ENCODE data around the gene CCR2. TPM values are rescaled to one million over a fixed set of nuclear protein-coding genes. Genes with fewer than 3 reads are reported as not detected.

The CCR2 gene
- polyA plus RNA-seq, 1 experiment: not detected

- no peak for DNase-seq (ENCODE audit: low read depth)
- Histone ChIP-seq H3K36me3 (ENCODE audit: control insufficient read depth, insufficient read depth, low read length) (no peaks in the 10 kb centered on the region), H3K27me3 (ENCODE audit: control insufficient read depth, insufficient read depth, low read length) (no peaks in the 10 kb centered on the region; the same call in 1 of the 2 replicates), H3K4me3 (ENCODE audit: low read depth, low read length) (no peak overlapping the region)
- ChIA-PET CTCF (interaction anchor here (1.3 to 3.1 kb wide), 2 partner anchors 9 to 17 kb away, joined by 3 to 11 read pairs; no protein-coding TSS in a partner anchor), POLR2A (no interaction called here)
- TF ChIP-seq, protein P1, sequence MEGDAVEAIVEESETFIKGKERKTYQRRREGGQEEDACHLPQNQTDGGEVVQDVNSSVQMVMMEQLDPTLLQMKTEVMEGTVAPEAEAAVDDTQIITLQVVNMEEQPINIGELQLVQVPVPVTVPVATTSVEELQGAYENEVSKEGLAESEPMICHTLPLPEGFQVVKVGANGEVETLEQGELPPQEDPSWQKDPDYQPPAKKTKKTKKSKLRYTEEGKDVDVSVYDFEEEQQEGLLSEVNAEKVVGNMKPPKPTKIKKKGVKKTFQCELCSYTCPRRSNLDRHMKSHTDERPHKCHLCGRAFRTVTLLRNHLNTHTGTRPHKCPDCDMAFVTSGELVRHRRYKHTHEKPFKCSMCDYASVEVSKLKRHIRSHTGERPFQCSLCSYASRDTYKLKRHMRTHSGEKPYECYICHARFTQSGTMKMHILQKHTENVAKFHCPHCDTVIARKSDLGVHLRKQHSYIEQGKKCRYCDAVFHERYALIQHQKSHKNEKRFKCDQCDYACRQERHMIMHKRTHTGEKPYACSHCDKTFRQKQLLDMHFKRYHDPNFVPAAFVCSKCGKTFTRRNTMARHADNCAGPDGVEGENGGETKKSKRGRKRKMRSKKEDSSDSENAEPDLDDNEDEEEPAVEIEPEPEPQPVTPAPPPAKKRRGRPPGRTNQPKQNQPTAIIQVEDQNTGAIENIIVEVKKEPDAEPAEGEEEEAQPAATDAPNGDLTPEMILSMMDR (IDR thresholded peaks at IDR 0.05; ENCODE audit: insufficient read depth, low read depth, low read length): no peak
Observed at GRCh38 chr3:46407970-46408369, 54.1 kb downstream of the CCR2 start.

GRCh38 chr3:46408853-46409252, 54.9 kb downstream of the CCR2 start:
- Histone ChIP-seq H3K27me3 (ENCODE audit: control insufficient read depth, insufficient read depth, low read length) (no peaks in the 10 kb centered on the region; the same call in 1 of the 2 replicates), H3K36me3 (ENCODE audit: control insufficient read depth, insufficient read depth, low read length) (no peaks in the 10 kb centered on the region), H3K4me3 (ENCODE audit: low read depth, low read length) (no peak overlapping the region)
- POLR2A ChIA-PET: no interaction called here
- DNase-seq (ENCODE audit: low read depth): no peak
- CTCF ChIA-PET: interaction anchor here (0.9 to 3.1 kb wide), 2 partner anchors 10 to 13 kb away, joined by 3 to 11 read pairs; no protein-coding TSS in a partner anchor
- TF ChIP-seq, protein P1 (IDR thresholded peaks at IDR 0.05; ENCODE audit: insufficient read depth, low read depth, low read length): no peak

- POLR2A ChIA-PET: no interaction called here
- Histone ChIP-seq H3K27me3 (ENCODE audit: control insufficient read depth, insufficient read depth, low read length) (no peaks in the 10 kb centered on the region), H3K4me3 (ENCODE audit: low read depth, low read length) (no peak overlapping the region), H3K36me3 (ENCODE audit: control insufficient read depth, insufficient read depth, low read length) (no peaks in the 10 kb centered on the region)
- TF ChIP-seq, protein P1 (IDR thresholded peaks at IDR 0.05; ENCODE audit: insufficient read depth, low read depth, low read length): no peak
- DNase-seq (ENCODE audit: low read depth): no peak
- CTCF ChIA-PET: interaction anchor here (0.9 kb wide), 1 partner anchor 14 kb away, joined by 3 read pairs; no protein-coding TSS in a partner anchor
Observed at GRCh38 chr3:46409739-46410489, 56.0 kb downstream of the CCR2 start.

Other genes starting within 250 kb of the CCR2 start
- not detected in 2 replicates for gene CCR1, start 145.8 kb upstream of the CCR2 start, polyA plus RNA-seq (2011; rRNA removed)
- gene CCR3, start 111.7 kb upstream of the CCR2 start, polyA plus RNA-seq (2011; rRNA removed): not detected in 2 replicates
- not detected in 2 replicates for gene CCR5, start 16.8 kb downstream of the CCR2 start, polyA plus RNA-seq (2011; rRNA removed)
- gene CCRL2, start 53.1 kb downstream of the CCR2 start, polyA plus RNA-seq (2011; rRNA removed): not detected in 2 replicates
- gene LTF, start 110.8 kb downstream of the CCR2 start, polyA plus RNA-seq (2011; rRNA removed): not detected in 2 replicates
- not detected in 2 replicates for gene RTP3, start 143.9 kb downstream of the CCR2 start, polyA plus RNA-seq (2011; rRNA removed)
- 0.55 and 1.2 TPM in 2 replicates for gene LRRC2, start 212.2 kb downstream of the CCR2 start, polyA plus RNA-seq (2011; rRNA removed)

Data from BJ (cell line).